Spleen (tissue), 11 donors: Measurements from ENCODE around the gene MAPK1. TPM values are rescaled to one million over a fixed set of nuclear protein-coding genes. Genes with fewer than 3 reads are reported as not detected.

Source experiments
- DNase-seq: peaks from one replicate; pipeline ENCODE4 v3.0.0-alpha.2; 2020
- H3K27ac ChIP-seq, 8 donors: fragments of 200-600 bp; sonication (generic) in 7 of 8; 1 replicate in 4 of 8; 2 replicates in 4 of 8; pipeline versions ENCODE4 v1.5.0 to v1.8.0; 2016 to 2021; ENCODE audit warnings: inconsistent platforms in 4 of 8, mild to moderate bottlenecking in 4 of 8, moderate library complexity in 1 of 8
- H3K27me3 ChIP-seq, 7 donors: fragments of 200-600 bp; sonication (generic) in 6 of 7; replicated peaks in 1 of 7; 1 replicate in 4 of 7; 2 replicates in 3 of 7; pipeline versions ENCODE4 v1.5.0 to v1.8.0; 2016 to 2021; ENCODE audit warnings: inconsistent platforms in 3 of 7, mild to moderate bottlenecking in 1 of 7
- H3K36me3 ChIP-seq, 6 donors: fragments of 200-600 bp; sonication (generic) in 5 of 6; 1 replicate in 4 of 6; 2 replicates in 2 of 6; pipeline versions ENCODE4 v1.5.0 to v1.8.0; 2016 to 2021; ENCODE audit warnings: inconsistent platforms in 2 of 6
- H3K4me1 ChIP-seq, 6 donors: fragments of 200-600 bp; sonication (generic) in 5 of 6; 1 replicate in 3 of 6; 2 replicates in 3 of 6; pipeline versions ENCODE4 v1.5.0 to v1.8.0; 2016 to 2021; ENCODE audit warnings: inconsistent platforms in 3 of 6
- H3K4me3 ChIP-seq, 8 donors: fragments of 200-600 bp; sonication (generic) in 7 of 8; 1 replicate in 4 of 8; 2 replicates in 4 of 8; pipeline versions ENCODE4 v1.5.0 to v1.8.0; 2016 to 2021; ENCODE audit warnings: inconsistent platforms in 4 of 8, mild to moderate bottlenecking in 4 of 8, moderate library complexity in 2 of 8
- H3K9me3 ChIP-seq, 8 donors: fragments of 200-600 bp; sonication (generic) in 7 of 8; 1 replicate in 4 of 8; 2 replicates in 4 of 8; pipeline versions ENCODE4 v1.5.0 to v1.8.0; 2016 to 2021; ENCODE audit warnings: inconsistent platforms in 4 of 8
- POLR2A ChIP-seq, 3 donors: fragments of 450-650 bp; IDR thresholded peaks; one replicate each; pipeline ENCODE4 v1.5.1; 2017; ENCODE audit warnings: antibody characterized with exemption in 3 of 3, mild to moderate bottlenecking in 1 of 3
- POLR2AphosphoS5 ChIP-seq, 3 donors: sonication (generic); formaldehyde crosslinking; IDR thresholded peaks; one replicate each; pipeline ENCODE4 v1.5.1; 2017; ENCODE audit warnings: antibody characterized with exemption in 3 of 3
- WGBS, 5 donors: extraction: QIAGEN DNeasy Blood & Tissue Kit in 3 of 5; methylation state at CpG; one replicate each; pipeline versions ENCODE4 v1.1.5 to v1.1.7; 2013 to 2018; 5-methylcytosine and 5-hydroxymethylcytosine counted together
- intact Hi-C: fragments of 100-400 bp; cut with DNase I; formaldehyde crosslinking; loops from one replicate; pipeline ENCODE4 v1.15.0; 2023; ENCODE audit warnings: low total_unique reads
- polyA plus RNA-seq, 3 donors: library from polyadenylated mRNA; stranded (reverse); fragments of 200-250 nt; gene quantifications; one replicate each; pipeline ENCODE4 v1.2.1, GENCODE V29; 2013
- total RNA-seq, 7 donors: library from RNA; depleted of rRNA in 3 of 7; stranded (reverse); fragments of >200 nt in 3 of 7; fragmentation: NEBNext Ultra II Directional in 4 of 7; extraction: Animal tissue kit (Norgen Biotek cat#: 25700) in 4 of 7; gene quantifications; one replicate each; pipeline versions ENCODE4 v1.1.0 to v1.2.1, GENCODE V29; 2016 to 2021
- TF ChIP-seq, protein P1 (sequence below), 11 experiments: fragments of 200-600 bp in 7 of 11; fragments of 450-650 bp in 4 of 11; sonication (generic) in 4 of 11; IDR thresholded peaks in 8 of 11; conservative IDR thresholded peaks in 3 of 11; 1 replicate in 7 of 11; 2 replicates in 4 of 11; pipeline versions ENCODE4 v1.4.0 to v1.8.0; 2016 to 2021; ENCODE audit warnings: antibody characterized with exemption in 11 of 11, inconsistent platforms in 4 of 11, mild to moderate bottlenecking in 1 of 11
- donor health status: healthy with polysubstance abuse.
- donor health status: DM: no; HTN: no; CAD: no; lungs with moderate emphysema.
- donor health status: DM: no; HTN: no; CAD: no.
- donor health status: Bipolar disorder and iron deficiency.
- donor health status: healthy.
- donor health status: DM: no; HTN: no; CAD: no.
- donor health status: DM: yes; HTN: yes; CAD: no.

The MAPK1 gene
- total and polyA plus RNA-seq, 10 donors: 11.6 to 165 (median 106) TPM

DNA sequence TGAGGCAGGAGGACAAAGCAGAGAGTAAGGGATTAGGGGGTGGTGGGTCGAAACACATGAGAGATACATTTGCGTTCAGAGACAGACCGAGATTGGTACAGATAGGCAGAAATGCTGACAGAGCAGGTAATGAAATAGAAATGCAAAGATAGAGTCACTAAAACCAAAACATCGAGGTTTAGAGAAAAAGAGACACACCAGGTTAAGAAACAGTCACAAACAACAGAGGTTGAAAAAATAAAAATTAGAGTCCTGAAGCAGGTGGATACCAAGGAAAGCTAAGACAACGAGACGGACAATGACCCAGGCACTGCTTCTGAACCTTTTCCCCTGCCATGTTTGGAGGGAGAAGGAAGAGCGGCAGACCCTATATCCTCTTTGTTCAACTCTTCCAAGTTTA lies 1.2 kb upstream of the MAPK1 start:
- Histone ChIP-seq H3K4me1 (peaks cover 19 to 48% (median 40%) of the 10 kb centered on the region in 6 donors), H3K4me3 (peak overlapping the region in 4 of 8 donors; percentile 74 to 92 (median 86)), H3K9me3 (no peaks in the 10 kb centered on the region), H3K27ac (peak overlapping the region; percentile 87 to 97 (median 92)), H3K27me3 (no peaks in the 10 kb centered on the region), H3K36me3 (no peaks in the 10 kb centered on the region)
- 91 to 98% (median 94%) methylated on average over 7 of the region's 7 CpGs for WGBS, 5 donors
- intact Hi-C loops: loop anchor here (10.0 kb wide), 1 partner anchor 54 kb away; no protein-coding TSS in a partner anchor
- TF ChIP-seq POLR2AphosphoS5 (IDR thresholded peaks at IDR 0.05): no peak
- TF ChIP-seq, protein P1, sequence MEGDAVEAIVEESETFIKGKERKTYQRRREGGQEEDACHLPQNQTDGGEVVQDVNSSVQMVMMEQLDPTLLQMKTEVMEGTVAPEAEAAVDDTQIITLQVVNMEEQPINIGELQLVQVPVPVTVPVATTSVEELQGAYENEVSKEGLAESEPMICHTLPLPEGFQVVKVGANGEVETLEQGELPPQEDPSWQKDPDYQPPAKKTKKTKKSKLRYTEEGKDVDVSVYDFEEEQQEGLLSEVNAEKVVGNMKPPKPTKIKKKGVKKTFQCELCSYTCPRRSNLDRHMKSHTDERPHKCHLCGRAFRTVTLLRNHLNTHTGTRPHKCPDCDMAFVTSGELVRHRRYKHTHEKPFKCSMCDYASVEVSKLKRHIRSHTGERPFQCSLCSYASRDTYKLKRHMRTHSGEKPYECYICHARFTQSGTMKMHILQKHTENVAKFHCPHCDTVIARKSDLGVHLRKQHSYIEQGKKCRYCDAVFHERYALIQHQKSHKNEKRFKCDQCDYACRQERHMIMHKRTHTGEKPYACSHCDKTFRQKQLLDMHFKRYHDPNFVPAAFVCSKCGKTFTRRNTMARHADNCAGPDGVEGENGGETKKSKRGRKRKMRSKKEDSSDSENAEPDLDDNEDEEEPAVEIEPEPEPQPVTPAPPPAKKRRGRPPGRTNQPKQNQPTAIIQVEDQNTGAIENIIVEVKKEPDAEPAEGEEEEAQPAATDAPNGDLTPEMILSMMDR (IDR thresholded peaks at IDR 0.05 in 8 of 11, conservative IDR thresholded peaks at IDR 0.05 in 3 of 11): no peak
- no peak for TF ChIP-seq POLR2A (IDR thresholded peaks at IDR 0.05)
- no peak for DNase-seq

DNA sequence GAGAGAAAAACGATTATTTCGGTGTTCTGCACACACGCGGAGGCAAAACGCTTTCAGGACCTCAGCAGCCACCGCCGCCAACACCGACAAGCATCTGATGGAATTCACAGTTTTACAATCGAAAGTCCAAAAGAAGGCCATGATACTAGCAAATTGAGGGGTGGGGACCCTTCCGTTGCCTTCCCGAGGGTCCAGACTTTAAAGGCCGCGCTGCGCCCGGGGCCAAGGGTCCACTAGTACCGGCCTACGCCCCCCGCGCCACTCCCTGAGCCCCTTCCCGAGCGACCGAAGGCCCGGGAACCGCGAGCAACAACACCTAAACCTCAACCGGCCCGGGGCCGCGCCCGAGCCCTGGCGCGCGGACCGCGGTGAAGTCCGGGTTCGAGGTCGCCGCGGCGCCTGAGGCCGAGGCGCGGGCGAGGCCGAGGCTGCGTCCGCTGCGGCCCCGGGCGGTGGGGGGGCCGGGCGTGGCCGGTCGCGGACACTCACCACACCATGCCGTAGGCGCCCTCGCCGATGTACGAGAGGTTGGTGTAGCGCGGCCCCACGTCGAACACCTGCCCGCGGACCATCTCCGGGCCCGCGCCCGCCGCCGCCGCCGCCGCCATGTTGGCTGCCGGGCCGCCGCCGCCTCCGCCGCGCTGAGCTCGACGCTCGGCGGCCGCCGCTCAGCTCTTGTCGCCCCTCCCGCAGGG lies 465 bp downstream of the MAPK1 start:
- TF ChIP-seq POLR2A (IDR thresholded peaks at IDR 0.05) (no peak), POLR2AphosphoS5 (IDR thresholded peaks at IDR 0.05) (no peak)
- TF ChIP-seq, protein P1 (IDR thresholded peaks at IDR 0.05 in 8 of 11, conservative IDR thresholded peaks at IDR 0.05 in 3 of 11): no peak
- no peaks in the 10 kb centered on the region for H3K9me3 ChIP-seq
- 0 to 1% (median 0%) methylated on average over 23 to 91 of the region's 91 CpGs for WGBS, 5 donors
- peak overlapping the region; percentile 73 to 92 (median 86) for H3K4me3 ChIP-seq
- no peak for DNase-seq
- intact Hi-C loops: loop anchor here (10.0 kb wide), 1 partner anchor 52 kb away; no protein-coding TSS in a partner anchor
- no peaks in the 10 kb centered on the region for H3K27me3 ChIP-seq
- H3K27ac ChIP-seq: peak overlapping the region; percentile 87 to 97 (median 92)
- H3K36me3 ChIP-seq: no peaks in the 10 kb centered on the region
- peaks cover 24 to 65% (median 57%) of the 10 kb centered on the region in 6 donors for H3K4me1 ChIP-seq

DNA sequence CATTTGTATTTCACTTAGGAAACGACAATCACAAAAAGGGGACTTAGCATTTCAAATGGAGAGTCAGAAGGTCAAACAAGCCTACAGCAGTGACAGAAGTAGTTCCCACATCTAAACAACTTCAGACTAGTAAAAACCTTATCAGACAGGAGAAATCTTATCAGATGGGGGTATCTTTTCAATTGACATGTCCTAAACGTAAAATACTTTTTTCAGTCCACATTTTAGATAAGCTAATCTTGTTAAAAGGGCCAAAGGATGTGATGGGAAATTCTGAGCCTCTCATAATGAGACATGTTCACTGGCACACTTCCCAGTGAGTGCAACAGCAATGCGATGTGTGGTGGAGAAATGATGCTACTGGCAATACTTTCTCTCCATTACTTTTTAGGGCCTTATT lies 2.4 kb downstream of the MAPK1 start:
- intact Hi-C loops: loop anchor here (10.0 kb wide), 1 partner anchor 50 kb away; no protein-coding TSS in a partner anchor
- DNase-seq: no peak
- Histone ChIP-seq H3K36me3 (no peaks in the 10 kb centered on the region), H3K9me3 (no peaks in the 10 kb centered on the region), H3K4me1 (peaks cover 32 to 84% (median 76%) of the 10 kb centered on the region in 6 donors), H3K27ac (peak overlapping the region in 7 of 8 donors; percentile 12 to 97 (median 93)), H3K27me3 (no peaks in the 10 kb centered on the region), H3K4me3 (peak overlapping the region in 5 of 8 donors; percentile 74 to 92 (median 88))
- TF ChIP-seq POLR2A (IDR thresholded peaks at IDR 0.05): no peak
- TF ChIP-seq POLR2AphosphoS5 (IDR thresholded peaks at IDR 0.05): no peak
- TF ChIP-seq, protein P1 (IDR thresholded peaks at IDR 0.05 in 8 of 11, conservative IDR thresholded peaks at IDR 0.05 in 3 of 11): no peak
- 25 to 43% (median 28%) methylated on average over 3 of the region's 3 CpGs for WGBS, 5 donors
